ENCODE measurements around the gene CDC26.
"Not testable (repeated sequence)": the region's sequence is repeated elsewhere in the genome, so short reads cannot be mapped to it uniquely, and the experiment has no call there.

CDC26 gene

DNA sequence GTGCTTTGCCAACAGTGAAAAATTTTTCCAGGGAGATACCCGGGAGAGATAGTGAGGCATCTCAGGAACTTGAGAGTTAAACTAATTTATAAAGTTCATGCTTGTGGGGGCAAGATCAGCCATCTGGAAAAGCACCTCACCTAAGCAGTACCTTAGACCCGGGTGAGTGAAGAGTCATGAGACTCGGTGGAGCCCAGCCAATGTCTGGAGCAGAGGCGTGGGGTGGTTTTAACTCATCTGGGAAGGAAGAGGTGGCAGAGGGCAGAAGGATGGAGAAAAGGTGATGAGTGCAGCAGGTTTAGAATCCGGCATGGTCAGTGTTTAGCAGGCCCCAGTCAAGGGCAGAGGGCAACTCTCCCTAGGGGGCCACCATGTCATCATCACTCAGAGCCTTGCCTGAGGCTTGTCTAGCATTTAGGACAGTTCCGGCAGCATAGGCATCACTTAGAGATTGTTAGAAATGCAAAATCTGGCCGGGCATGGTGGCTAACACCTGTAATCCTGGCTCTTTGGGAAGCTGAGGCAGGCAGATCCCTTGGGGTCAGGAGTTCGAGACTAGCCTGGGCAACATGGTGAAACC lies 32.1 kb upstream of the CDC26 start:
- no peaks in the 10 kb centered on the region for H3K4me1 ChIP-seq (ENCODE audit: insufficient read depth, low read length)
- 79% methylated on average over 8 of the region's 8 CpGs for WGBS
- no peak overlapping the region for H3K9ac ChIP-seq (ENCODE audit: low read depth, low read length)
- no peaks in the 10 kb centered on the region for H3K27me3 ChIP-seq (ENCODE audit: insufficient read depth, low read length)
- no peaks in the 10 kb centered on the region for H3K36me3 ChIP-seq (ENCODE audit: insufficient read depth, low read length)
- H3K9me3 ChIP-seq (ENCODE audit: insufficient read depth, low read depth, low read length), result no peaks in the 10 kb centered on the region
- no peak overlapping the region for H3K4me3 ChIP-seq (ENCODE audit: low read length)
- no peak overlapping the region for H3K27ac ChIP-seq (ENCODE audit: low read depth, low read length)

DNA sequence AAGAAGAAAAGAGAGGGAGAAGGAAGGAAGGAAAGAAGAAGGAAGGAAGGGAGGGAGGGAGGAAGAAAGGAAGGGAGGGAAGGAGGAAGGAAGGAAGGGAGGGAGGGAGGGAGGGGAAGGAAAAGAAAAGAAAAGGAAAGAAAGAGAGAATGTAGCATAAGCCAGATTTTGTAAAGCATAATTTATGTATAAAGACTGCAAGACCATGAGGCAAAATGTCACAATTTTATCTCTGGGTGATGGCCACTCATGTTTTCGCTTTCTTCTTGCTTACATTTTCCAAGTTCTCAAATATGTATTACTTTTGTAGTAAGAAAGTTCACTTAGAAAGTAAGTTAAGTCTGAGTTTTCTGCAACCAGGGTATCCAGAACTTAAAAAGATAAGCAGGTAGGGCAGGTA lies 31.2 kb upstream of the CDC26 start:
- no peaks in the 10 kb centered on the region for H3K4me1 ChIP-seq (ENCODE audit: insufficient read depth, low read length)
- H3K4me3 ChIP-seq (ENCODE audit: low read length), result no peak overlapping the region
- WGBS, result no CpG with 5 or more reads among the region's 1 CpG
- no peak overlapping the region for H3K27ac ChIP-seq (ENCODE audit: low read depth, low read length)
- H3K9me3 ChIP-seq (ENCODE audit: insufficient read depth, low read depth, low read length), result no peaks in the 10 kb centered on the region
- H3K27me3 ChIP-seq (ENCODE audit: insufficient read depth, low read length), result no peaks in the 10 kb centered on the region
- H3K36me3 ChIP-seq (ENCODE audit: insufficient read depth, low read length), result no peaks in the 10 kb centered on the region
- H3K9ac ChIP-seq (ENCODE audit: low read depth, low read length), result no peak overlapping the region

DNA sequence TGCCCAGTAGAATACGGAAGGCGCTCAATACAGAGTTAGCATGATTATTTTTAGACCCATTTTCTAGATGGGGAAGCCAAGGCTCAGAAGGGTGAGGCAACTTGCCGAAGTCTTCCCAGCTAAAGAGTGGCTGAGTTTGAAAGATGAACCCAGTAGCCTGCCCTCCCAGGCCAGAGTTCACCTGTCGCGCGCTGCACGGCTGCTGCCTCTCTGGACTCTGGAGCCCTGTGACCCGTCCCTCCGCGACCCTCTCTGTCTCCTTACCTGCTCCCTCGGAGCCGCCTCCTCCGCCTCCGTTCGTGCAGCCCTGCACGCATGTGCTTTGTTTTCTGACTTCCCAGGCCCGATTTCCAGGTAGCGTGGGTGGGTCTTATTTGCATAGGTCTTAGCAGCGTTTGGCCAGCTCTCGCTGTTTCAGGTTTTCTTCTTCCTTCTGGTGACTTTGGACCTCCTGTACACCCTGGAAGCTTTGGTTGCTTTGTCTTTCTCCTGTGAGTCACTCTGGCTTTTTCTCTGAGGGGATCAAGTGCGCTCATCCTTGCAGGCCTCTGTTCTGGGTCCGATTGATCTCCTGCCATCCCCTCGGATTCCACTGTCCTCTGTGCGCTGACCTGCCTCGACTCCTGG lies 27.5 kb upstream of the CDC26 start, which contains the start of gene RNF183:
TSS of gene RNF183 (minus strand) at position 585 of the 627 bp plus-strand sequence. CDS start 5,192 bp downstream, outside the sequence.
- Histone ChIP-seq H3K27me3 (ENCODE audit: insufficient read depth, low read length) (no peaks in the 10 kb centered on the region), H3K36me3 (ENCODE audit: insufficient read depth, low read length) (no peaks in the 10 kb centered on the region), H3K27ac (ENCODE audit: low read depth, low read length) (no peak within 1 kb of the TSS), H3K4me1 (ENCODE audit: insufficient read depth, low read length) (no peaks in the 10 kb centered on the region), H3K9me3 (ENCODE audit: insufficient read depth, low read depth, low read length) (no peaks in the 10 kb centered on the region), H3K4me3 (ENCODE audit: low read length) (no peak within 1 kb of the TSS), H3K9ac (ENCODE audit: low read depth, low read length) (no peak within 1 kb of the TSS)
- 87% methylated on average over 25 of the region's 25 CpGs for WGBS

DNA sequence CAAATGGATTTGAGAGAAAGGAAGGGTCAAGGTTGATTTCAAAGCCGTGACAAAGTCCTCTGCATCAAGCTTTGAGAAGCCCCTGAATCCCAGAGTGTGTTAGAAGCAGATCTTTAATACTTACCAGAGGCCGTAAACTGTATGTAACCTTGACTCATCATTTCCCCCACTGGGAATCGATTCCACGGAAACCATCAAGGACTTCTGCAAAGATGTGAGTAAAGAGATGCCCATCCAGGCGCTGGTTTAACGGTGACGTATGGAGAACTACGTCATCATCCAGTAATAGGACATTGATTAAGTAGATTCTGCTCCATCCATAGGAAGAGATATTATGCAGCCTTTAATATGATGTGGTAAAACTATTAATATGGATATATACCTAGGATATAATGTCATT lies 26.2 kb upstream of the CDC26 start:
- no peak overlapping the region for H3K4me3 ChIP-seq (ENCODE audit: low read length)
- H3K27me3 ChIP-seq (ENCODE audit: insufficient read depth, low read length), result no peaks in the 10 kb centered on the region
- WGBS, result 93% methylated on average over 8 of the region's 8 CpGs
- no peak overlapping the region for H3K9ac ChIP-seq (ENCODE audit: low read depth, low read length)
- H3K27ac ChIP-seq (ENCODE audit: low read depth, low read length), result no peak overlapping the region
- no peaks in the 10 kb centered on the region for H3K36me3 ChIP-seq (ENCODE audit: insufficient read depth, low read length)
- no peaks in the 10 kb centered on the region for H3K9me3 ChIP-seq (ENCODE audit: insufficient read depth, low read depth, low read length)
- no peaks in the 10 kb centered on the region for H3K4me1 ChIP-seq (ENCODE audit: insufficient read depth, low read length)

DNA sequence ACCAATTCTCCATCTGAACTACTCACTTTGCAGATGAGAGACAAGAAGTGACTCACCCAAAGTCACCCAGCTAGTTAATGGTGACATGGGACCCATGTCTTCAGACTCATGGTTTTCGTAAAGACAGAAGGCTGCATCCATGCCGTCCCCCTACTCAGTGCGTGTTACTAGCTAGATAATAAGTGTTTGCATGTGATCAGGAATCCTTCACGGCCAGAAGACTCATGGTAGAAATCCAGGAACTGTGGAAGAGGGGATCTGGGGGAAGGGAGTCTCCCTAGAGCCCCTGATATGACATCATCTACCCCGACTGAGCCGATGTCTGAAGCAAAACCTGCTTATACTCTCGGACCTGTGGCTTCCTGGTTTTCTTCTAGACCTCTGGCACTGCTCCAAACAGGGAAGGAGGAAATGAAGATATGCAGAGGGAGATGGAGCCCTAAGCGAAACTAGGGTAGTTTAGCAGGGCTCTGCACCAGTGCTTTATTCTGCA lies 24.5 kb upstream of the CDC26 start:
- no peak overlapping the region for H3K4me3 ChIP-seq (ENCODE audit: low read length)
- no peaks in the 10 kb centered on the region for H3K27me3 ChIP-seq (ENCODE audit: insufficient read depth, low read length)
- WGBS, result 90% methylated on average over 8 of the region's 8 CpGs
- H3K9ac ChIP-seq (ENCODE audit: low read depth, low read length), result no peak overlapping the region
- H3K27ac ChIP-seq (ENCODE audit: low read depth, low read length), result no peak overlapping the region
- H3K9me3 ChIP-seq (ENCODE audit: insufficient read depth, low read depth, low read length), result no peaks in the 10 kb centered on the region
- no peaks in the 10 kb centered on the region for H3K4me1 ChIP-seq (ENCODE audit: insufficient read depth, low read length)
- no peaks in the 10 kb centered on the region for H3K36me3 ChIP-seq (ENCODE audit: insufficient read depth, low read length)

DNA sequence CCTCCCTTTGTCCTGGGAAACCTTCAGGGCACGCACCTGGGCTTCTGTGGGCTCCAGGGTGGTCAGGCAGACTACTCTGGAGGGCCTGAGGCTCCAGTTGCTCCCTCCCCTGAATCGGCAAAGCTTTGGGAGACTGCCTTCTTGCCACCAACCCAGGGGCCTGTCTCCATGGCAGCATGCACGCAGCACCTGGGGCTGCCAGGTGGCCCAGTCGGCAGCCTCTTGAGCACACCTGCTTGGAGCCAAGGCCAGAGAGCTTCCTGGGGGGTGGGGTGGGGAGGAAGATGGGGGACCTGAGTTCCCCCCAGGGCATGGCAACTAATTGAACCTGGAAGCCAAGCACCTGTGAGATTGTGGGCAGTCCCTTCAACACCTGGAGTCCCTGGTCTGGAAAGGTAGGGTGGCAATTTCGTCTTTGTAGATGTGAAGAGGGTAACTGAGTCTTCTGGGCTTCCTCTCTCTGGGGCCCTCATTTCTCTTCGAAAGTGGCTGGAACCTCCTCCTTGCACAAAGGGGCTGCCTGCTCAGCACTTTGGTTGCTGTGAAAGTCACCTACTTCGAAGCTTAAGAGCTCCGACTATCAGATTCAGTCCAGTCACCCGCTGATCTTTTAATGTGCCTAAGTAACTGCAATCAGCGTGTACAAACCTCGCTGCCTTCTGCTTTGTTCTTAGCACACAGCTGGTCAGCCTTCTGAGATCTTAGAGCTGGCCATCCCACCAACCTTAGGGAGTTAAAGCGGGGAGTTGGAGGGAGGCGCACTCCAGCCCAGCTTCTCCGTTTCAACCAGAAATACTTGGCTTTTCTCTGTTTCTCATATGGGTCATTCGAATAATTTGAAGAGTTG lies 23.8 kb upstream of the CDC26 start:
- H3K9ac ChIP-seq (ENCODE audit: low read depth, low read length), result no peak overlapping the region
- no peaks in the 10 kb centered on the region for H3K9me3 ChIP-seq (ENCODE audit: insufficient read depth, low read depth, low read length)
- H3K27ac ChIP-seq (ENCODE audit: low read depth, low read length), result no peak overlapping the region
- H3K36me3 ChIP-seq (ENCODE audit: insufficient read depth, low read length), result peaks cover under 1% of the 10 kb centered on the region; the same call in 1 of the 2 replicates
- no peaks in the 10 kb centered on the region for H3K4me1 ChIP-seq (ENCODE audit: insufficient read depth, low read length)
- H3K4me3 ChIP-seq (ENCODE audit: low read length), result no peak overlapping the region
- 91% methylated on average over 15 of the region's 15 CpGs for WGBS
- H3K27me3 ChIP-seq (ENCODE audit: insufficient read depth, low read length), result no peaks in the 10 kb centered on the region

DNA sequence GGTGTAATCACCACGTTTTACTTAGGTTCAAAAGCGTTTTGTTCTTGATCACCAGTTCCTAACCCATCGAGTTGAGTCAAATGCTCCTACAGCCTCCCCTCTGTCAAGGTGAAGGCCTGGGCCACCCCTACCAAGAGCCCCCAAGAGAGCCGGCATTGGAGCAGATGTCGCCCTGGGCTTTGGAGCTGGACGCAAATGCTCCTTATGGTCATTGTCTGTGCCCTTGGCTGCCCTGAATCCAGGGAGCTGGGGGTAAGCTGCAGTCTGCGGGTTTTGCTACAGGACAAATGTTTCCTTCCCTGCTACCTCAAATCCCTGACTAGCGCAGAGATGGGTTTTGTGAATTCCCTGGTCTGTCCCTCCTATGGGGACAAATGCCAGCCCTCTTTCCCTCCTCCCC lies 22.9 kb upstream of the CDC26 start:
- Histone ChIP-seq H3K4me3 (ENCODE audit: low read length) (no peak overlapping the region), H3K9ac (ENCODE audit: low read depth, low read length) (no peak overlapping the region)
- WGBS, result 92% methylated on average over 8 of the region's 8 CpGs

DNA sequence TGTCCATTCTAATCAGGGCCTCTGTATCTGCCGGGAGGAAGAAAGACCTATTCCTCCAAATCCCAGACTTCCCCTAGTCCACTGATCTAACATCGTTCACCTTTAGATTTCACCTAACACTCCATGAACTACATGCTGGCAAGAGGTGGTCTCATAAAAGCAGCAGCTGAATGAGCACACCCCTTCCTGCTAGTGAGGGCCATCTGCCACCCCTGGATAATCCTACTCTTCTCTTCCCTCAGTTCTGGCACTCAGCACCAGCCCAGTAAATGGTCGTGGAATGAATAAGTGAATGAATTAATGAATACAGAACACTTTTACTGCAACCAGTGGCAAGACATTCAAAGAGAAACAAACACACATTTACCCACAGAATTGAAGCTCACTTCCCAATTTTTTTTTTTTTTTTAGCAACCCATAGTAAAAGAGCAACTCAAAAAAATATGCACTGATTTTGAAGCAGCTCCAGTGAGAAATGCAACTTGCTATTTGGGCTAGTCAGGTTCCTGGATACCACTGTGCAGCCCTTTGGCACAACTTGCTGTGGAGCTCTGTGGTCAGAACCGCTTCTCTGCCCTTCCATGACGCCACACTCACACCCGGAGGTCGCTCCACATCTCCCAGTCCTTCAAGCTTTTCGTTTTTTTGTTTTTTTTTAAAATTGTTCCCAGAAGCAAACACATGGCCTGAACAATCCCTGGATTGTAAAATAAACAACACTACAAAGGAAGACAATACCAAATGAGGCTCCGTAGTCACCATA lies 21.6 kb upstream of the CDC26 start:
- Histone ChIP-seq H3K9ac (ENCODE audit: low read depth, low read length) (no peak overlapping the region), H3K4me1 (ENCODE audit: insufficient read depth, low read length) (no peaks in the 10 kb centered on the region), H3K27me3 (ENCODE audit: insufficient read depth, low read length) (no peaks in the 10 kb centered on the region), H3K4me3 (ENCODE audit: low read length) (no peak overlapping the region), H3K9me3 (ENCODE audit: insufficient read depth, low read depth, low read length) (no peaks in the 10 kb centered on the region), H3K36me3 (ENCODE audit: insufficient read depth, low read length) (peaks cover 22% of the 10 kb centered on the region), H3K27ac (ENCODE audit: low read depth, low read length) (no peak overlapping the region)
- 91% methylated on average over 8 of the region's 9 CpGs for WGBS

More for the DNA sequence above, 22.9 kb upstream of the CDC26 start:
- Histone ChIP-seq H3K27ac (ENCODE audit: low read depth, low read length) (no peak overlapping the region), H3K9me3 (ENCODE audit: insufficient read depth, low read depth, low read length) (no peaks in the 10 kb centered on the region), H3K36me3 (ENCODE audit: insufficient read depth, low read length) (peaks cover 9% of the 10 kb centered on the region), H3K27me3 (ENCODE audit: insufficient read depth, low read length) (no peaks in the 10 kb centered on the region), H3K4me1 (ENCODE audit: insufficient read depth, low read length) (no peaks in the 10 kb centered on the region)

DNA sequence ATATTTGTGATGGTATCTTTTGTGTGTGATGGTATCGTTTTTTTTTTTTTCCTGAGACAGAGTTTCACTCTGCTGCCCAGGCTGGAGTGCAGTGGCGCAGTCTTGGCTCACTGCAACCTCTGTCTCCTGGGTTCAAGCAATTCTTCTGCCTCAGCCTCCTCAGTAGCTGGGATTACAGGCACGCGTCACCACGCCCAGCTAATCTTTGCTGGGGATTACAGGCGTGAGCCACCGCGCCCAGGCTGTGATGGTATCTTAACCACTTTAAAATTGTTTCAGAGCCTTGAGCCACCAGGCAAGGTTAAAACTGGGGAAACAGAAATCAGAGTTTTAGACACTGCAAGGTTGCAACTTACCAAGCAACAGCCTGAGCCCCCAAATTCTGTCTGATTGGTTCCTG lies 20.9 kb upstream of the CDC26 start:
- H3K9ac ChIP-seq (ENCODE audit: low read depth, low read length); H3K9me3 ChIP-seq (ENCODE audit: insufficient read depth, low read depth, low read length); H3K27ac ChIP-seq (ENCODE audit: low read depth, low read length); H3K4me3 ChIP-seq (ENCODE audit: low read length); H3K27me3 ChIP-seq (ENCODE audit: insufficient read depth, low read length); H3K4me1 ChIP-seq (ENCODE audit: insufficient read depth, low read length): not testable (repeated sequence)
- WGBS, result 95% methylated on average over 7 of the region's 8 CpGs
- peaks cover 30% of the 10 kb centered on the region for H3K36me3 ChIP-seq (ENCODE audit: insufficient read depth, low read length)

DNA sequence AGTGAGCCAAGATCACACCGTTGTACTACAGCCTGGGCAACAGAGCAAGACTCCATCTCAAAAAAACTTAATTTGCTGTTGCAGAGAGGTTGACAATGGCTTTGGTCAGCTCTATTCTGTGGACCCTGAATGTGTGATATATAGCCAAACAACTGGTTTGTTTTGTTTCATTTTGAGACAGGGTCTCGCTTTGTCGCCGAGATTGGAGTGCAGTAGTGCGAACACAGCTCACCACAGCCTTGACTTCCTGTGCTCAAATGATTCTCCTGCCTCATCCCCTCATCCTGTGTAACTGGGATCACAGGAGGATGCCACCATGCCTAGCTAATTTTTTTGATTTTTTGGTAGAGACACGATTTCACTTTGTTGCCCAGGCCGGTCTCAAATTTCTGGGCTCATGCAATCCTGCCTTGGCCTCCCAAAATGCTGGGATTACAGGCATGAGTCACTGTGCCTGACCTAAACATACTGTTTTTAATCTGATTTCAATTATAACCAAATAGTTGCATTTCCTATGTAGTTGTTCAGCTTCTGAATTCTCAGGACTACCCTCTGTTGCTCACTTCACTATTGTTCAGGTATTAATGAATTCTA lies 18.0 kb upstream of the CDC26 start:
- H3K36me3 ChIP-seq (ENCODE audit: insufficient read depth, low read length), result peaks cover 58% of the 10 kb centered on the region
- no peaks in the 10 kb centered on the region for H3K4me1 ChIP-seq (ENCODE audit: insufficient read depth, low read length)
- H3K9me3 ChIP-seq (ENCODE audit: insufficient read depth, low read depth, low read length), result no peaks in the 10 kb centered on the region
- WGBS, result 95% methylated on average over 7 of the region's 7 CpGs
- H3K27me3 ChIP-seq (ENCODE audit: insufficient read depth, low read length), result no peaks in the 10 kb centered on the region
- H3K4me3 ChIP-seq (ENCODE audit: low read length), result no peak overlapping the region
- H3K9ac ChIP-seq (ENCODE audit: low read depth, low read length), result no peak overlapping the region
- no peak overlapping the region for H3K27ac ChIP-seq (ENCODE audit: low read depth, low read length)

Measured in HUES64 (cell line).